Psoas muscle (tissue), 8 donors: ENCODE measurements around the gene PCDHGB6. TPM values are rescaled to one million over a fixed set of nuclear protein-coding genes. Genes with fewer than 3 reads are reported as not detected.
"Not testable (repeated sequence)": the region's sequence is repeated elsewhere in the genome, so short reads cannot be mapped to it uniquely, and the experiment has no call there.

ENCODE experiments used
- ATAC-seq, 4 donors: fragments of 200-7000 bp; cut with Tn5 transposase; one replicate each; pipeline ENCODE4 v1.9.1; 2020; ENCODE audit warnings: moderate library complexity in 3 of 4, mild to moderate bottlenecking in 2 of 4
- DNase-seq, 2 donors: peaks; one replicate each; pipeline ENCODE4 v3.0.0-alpha.2; 2020
- H3K27ac ChIP-seq: fragments of 200-600 bp; one replicate; pipeline ENCODE4 v1.8.0; 2022
- H3K27me3 ChIP-seq, 3 donors: fragments of 200-600 bp in 1 of 3; one replicate each; pipeline versions ENCODE4 v1.6.1 to v1.8.0; 2013 to 2022; ENCODE audit warnings: low read length in 2 of 3, mild to moderate bottlenecking in 2 of 3, moderate library complexity in 1 of 3; ENCODE audit not compliant: insufficient read depth in 3 of 3
- H3K36me3 ChIP-seq, 2 donors: fragments of 200-600 bp in 1 of 2; one replicate each; pipeline versions ENCODE4 v1.6.1 to v1.8.0; 2013 to 2022; ENCODE audit warnings: low read depth in 1 of 2, mild to moderate bottlenecking in 1 of 2, moderate library complexity in 1 of 2; ENCODE audit not compliant: insufficient read depth in 1 of 2
- H3K4me1 ChIP-seq: fragments of 200-600 bp; one replicate; pipeline ENCODE4 v1.8.0; 2022
- H3K4me3 ChIP-seq: fragments of 200-600 bp; one replicate; pipeline ENCODE4 v1.8.0; 2022; ENCODE audit warnings: mild to moderate bottlenecking
- H3K9me3 ChIP-seq: fragments of 200-600 bp; one replicate; pipeline ENCODE4 v1.8.0; 2022
- WGBS, 3 donors: extraction: QIAGEN DNeasy Blood & Tissue Kit; methylation state at CpG; one replicate each; pipeline versions ENCODE4 v1.1.6 to v1.1.7; 2013; 5-methylcytosine and 5-hydroxymethylcytosine counted together
- intact Hi-C, 2 donors: fragments of 100-400 bp; cut with DNase I; formaldehyde crosslinking; loops; one replicate each; pipeline versions ENCODE4 v1.11.0 to v1.14.2; 2022
- polyA plus RNA-seq, 3 donors: library from polyadenylated mRNA; stranded (reverse); fragments of 200-250 nt; gene quantifications; one replicate each; pipeline ENCODE4 v1.2.3, GENCODE V29; 2013
- total RNA-seq, 4 donors: library from RNA; stranded (reverse); fragmentation: NEBNext Ultra II Directional in 2 of 4; extraction: Animal tissue kit (Norgen Biotek cat#: 25700) in 2 of 4; gene quantifications; one replicate each; pipeline versions ENCODE4 v1.2.1 to v1.2.4, GENCODE V29; 2021 to 2023
- TF ChIP-seq, protein P1 (sequence below): fragments of 200-600 bp; IDR thresholded peaks from one replicate; pipeline ENCODE4 v1.8.0; 2022; ENCODE audit warnings: antibody characterized with exemption
- donor health status: healthy with polysubstance abuse.
- donor health status: DM: no; HTN: no; CAD: no; lungs with moderate emphysema.
- donor health status: Bipolar disorder and iron deficiency.
- donor health status: healthy.
- donor health status: DM: yes; HTN: yes; CAD: no.
- donor health status: DM: no; HTN: no; CAD: no.
- donor health status: DM: no; HTN: no; CAD: no.
- donor health status: DM: yes; HTN: yes; CAD: no.

PCDHGB6 gene
- total and polyA plus RNA-seq, 7 donors = 0.46 to 4.1 (median 2.0) TPM

DNA sequence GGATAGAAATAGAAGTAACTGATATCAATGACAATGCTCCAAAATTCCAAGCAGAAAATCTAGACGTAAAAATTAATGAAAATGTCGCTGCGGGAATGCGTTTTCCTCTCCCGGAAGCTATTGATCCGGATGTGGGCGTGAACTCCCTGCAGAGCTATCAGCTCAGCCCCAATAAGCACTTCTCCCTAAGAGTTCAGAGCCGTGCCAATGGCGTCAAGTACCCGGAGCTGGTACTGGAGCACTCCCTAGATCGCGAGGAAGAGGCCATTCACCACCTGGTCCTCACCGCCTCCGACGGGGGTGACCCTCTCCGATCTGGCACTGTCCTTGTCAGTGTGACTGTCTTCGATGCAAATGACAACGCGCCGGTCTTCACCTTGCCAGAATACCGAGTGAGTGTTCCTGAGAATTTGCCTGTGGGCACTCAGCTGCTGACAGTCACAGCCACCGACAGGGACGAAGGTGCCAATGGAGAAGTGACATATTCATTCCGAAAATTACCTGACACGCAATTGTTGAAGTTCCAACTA lies 5.8 kb downstream of the PCDHGB6 start:
- ATAC-seq (peak; percentile 18 to 29 (median 22)), DNase-seq (no peak)
- intact Hi-C loops = no loop called here
- H3K4me1 ChIP-seq = no peaks in the 10 kb centered on the region
- H3K9me3 ChIP-seq = peaks cover 7% of the 10 kb centered on the region
- H3K27ac ChIP-seq = no peak overlapping the region
- TF ChIP-seq, protein P1, sequence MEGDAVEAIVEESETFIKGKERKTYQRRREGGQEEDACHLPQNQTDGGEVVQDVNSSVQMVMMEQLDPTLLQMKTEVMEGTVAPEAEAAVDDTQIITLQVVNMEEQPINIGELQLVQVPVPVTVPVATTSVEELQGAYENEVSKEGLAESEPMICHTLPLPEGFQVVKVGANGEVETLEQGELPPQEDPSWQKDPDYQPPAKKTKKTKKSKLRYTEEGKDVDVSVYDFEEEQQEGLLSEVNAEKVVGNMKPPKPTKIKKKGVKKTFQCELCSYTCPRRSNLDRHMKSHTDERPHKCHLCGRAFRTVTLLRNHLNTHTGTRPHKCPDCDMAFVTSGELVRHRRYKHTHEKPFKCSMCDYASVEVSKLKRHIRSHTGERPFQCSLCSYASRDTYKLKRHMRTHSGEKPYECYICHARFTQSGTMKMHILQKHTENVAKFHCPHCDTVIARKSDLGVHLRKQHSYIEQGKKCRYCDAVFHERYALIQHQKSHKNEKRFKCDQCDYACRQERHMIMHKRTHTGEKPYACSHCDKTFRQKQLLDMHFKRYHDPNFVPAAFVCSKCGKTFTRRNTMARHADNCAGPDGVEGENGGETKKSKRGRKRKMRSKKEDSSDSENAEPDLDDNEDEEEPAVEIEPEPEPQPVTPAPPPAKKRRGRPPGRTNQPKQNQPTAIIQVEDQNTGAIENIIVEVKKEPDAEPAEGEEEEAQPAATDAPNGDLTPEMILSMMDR = no peak
- WGBS, 3 donors = 27 to 29% (median 29%) methylated on average over 25 of the region's 25 CpGs
- peaks cover 0 to 28% (median 0%) of the 10 kb centered on the region in 3 donors for H3K27me3 ChIP-seq
- peak overlapping the region; percentile 60 for H3K4me3 ChIP-seq
- no peaks in the 10 kb centered on the region for H3K36me3 ChIP-seq

DNA sequence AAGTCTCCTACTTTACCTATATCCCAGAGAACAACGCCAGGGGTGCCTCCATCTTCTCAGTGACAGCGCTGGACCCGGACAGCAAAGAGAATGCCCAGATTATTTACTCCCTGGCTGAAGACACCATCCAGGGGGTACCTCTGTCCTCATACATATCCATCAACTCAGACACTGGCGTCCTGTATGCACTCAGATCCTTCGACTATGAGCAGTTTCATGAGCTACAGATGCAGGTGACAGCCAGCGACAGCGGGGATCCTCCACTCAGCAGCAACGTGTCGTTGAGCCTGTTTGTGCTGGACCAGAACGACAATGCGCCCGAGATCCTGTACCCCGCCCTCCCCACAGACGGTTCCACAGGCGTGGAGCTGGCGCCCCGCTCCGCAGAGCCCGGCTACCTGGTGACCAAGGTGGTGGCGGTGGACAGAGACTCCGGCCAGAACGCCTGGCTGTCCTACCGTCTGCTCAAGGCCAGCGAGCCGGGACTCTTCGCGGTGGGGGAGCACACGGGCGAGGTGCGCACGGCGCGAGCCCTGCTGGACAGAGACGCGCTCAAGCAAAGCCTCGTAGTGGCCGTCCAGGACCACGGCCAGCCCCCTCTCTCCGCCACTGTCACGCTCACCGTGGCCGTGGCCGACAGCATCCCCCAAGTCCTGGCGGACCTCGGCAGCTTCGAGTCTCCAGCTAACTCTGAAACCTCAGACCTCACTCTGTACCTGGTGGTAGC lies 6.9 kb downstream of the PCDHGB6 start:
- H3K4me1 ChIP-seq, ATAC-seq, H3K9me3 ChIP-seq, H3K27ac ChIP-seq, H3K36me3 ChIP-seq, DNase-seq: not testable (repeated sequence)
- peaks cover 0 to 27% (median 3%) of the 10 kb centered on the region in 3 donors for H3K27me3 ChIP-seq
- intact Hi-C loops = loop anchor here (5.0 kb wide), 2 partner anchors 143 to 148 kb away; no protein-coding TSS in a partner anchor
- H3K4me3 ChIP-seq = peak overlapping the region; percentile 8
- 43 to 53% (median 47%) methylated on average over 38 to 46 of the region's 46 CpGs for WGBS, 3 donors

DNA sequence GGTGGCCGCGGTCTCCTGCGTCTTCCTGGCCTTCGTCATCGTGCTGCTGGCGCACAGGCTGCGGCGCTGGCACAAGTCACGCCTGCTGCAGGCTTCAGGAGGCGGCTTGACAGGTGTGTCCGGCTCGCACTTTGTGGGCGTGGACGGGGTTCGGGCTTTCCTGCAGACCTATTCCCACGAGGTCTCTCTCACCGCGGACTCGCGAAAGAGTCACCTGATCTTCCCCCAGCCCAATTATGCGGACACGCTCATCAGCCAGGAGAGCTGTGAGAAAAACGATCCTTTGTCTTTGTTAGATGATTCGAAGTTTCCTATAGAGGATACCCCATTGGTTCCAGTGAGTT lies 7.4 kb downstream of the PCDHGB6 start:
- H3K9me3 ChIP-seq, DNase-seq, H3K36me3 ChIP-seq, ATAC-seq, H3K4me1 ChIP-seq, H3K27ac ChIP-seq: not testable (repeated sequence)
- 31 to 44% (median 38%) methylated on average over 24 of the region's 24 CpGs for WGBS, 3 donors
- intact Hi-C loops = loop anchor here (5.0 kb wide), 2 partner anchors 142 to 147 kb away; no protein-coding TSS in a partner anchor
- Histone ChIP-seq H3K4me3 (peak overlapping the region; percentile 8), H3K27me3 (peaks cover 0 to 31% (median 4%) of the 10 kb centered on the region in 3 donors)

DNA sequence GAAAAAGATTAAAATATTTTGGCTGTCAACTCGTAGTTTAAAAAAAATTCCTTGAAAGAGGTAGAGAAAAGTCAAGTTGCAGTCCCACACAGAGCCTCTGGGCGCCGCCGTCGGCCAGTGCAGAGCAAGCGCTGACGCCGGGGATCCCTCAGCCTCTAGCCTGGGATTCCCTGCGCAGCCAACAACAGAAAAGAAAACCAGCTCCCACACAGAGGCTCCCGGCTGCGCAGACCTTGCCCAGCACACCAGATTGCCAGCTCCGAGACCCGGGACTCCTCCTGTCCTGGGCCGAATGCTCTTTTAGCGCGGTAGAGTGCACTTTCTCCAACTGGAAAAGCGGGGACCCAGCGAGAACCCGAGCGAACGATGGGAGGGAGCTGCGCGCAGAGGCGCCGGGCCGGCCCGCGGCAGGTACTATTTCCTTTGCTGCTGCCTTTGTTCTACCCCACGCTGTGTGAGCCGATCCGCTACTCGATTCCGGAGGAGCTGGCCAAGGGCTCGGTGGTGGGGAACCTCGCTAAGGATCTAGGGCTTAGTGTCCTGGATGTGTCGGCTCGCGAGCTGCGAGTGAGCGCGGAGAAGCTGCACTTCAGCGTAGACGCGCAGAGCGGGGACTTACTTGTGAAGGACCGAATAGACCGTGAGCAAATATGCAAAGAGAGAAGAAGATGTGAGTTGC lies 9.8 kb downstream of the PCDHGB6 start, which contains the start of gene PCDHGB7:
TSS of gene PCDHGB7 (plus strand) at position 184 of the 679 bp plus-strand sequence. CDS start at position 367, 183 bp downstream.
- not testable (repeated sequence) for H3K9me3 ChIP-seq, H3K36me3 ChIP-seq, H3K4me1 ChIP-seq
- TF ChIP-seq, protein P1 = peak; percentile 77
- peaks cover 0 to 41% (median 4%) of the 10 kb centered on the region in 3 donors for H3K27me3 ChIP-seq
- peak within 1 kb of the TSS; percentile 40 for H3K27ac ChIP-seq
- peak; percentile 85 to 88 (median 86) for ATAC-seq
- peak within 1 kb of the TSS; percentile 66 for H3K4me3 ChIP-seq
- intact Hi-C loops = loop anchor here (5.0 kb wide), 2 partner anchors 140 to 145 kb away; no protein-coding TSS in a partner anchor
- peak; percentile 80 to 86 for DNase-seq
- 9 to 14% (median 12%) methylated on average over 36 to 47 of the region's 47 CpGs for WGBS, 3 donors

DNA sequence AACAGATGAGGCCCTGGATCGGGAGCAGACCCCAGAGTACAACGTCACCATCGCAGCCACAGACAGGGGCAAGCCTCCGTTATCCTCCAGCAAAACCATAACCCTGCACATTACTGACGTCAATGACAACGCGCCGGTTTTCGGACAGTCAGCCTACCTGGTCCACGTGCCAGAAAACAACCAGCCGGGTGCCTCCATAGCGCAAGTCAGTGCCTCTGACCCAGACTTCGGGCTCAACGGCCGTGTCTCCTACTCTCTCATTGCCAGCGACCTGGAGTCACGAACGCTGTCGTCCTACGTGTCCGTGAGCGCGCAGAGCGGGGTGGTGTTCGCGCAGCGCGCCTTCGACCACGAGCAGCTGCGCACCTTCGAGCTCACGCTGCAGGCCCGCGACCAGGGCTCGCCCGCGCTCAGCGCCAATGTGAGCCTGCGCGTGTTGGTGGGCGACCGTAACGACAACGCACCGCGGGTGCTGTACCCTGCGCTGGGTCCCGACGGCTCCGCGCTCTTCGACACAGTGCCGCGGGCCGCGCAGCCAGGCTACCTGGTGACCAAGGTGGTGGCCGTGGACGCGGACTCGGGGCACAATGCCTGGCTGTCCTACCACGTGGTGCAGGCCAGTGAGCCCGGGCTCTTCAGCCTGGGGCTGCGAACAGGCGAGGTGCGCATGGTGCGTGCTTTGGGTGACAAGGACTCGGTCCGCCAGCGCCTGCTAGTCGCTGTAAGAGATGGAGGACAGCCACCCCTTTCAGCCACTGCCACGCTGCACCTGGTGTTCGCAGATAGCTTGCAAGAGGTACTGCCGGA lies 11.5 kb downstream of the PCDHGB6 start:
- Histone ChIP-seq H3K36me3 (no peaks in the 10 kb centered on the region), H3K27me3 (peaks cover 0 to 37% (median 6%) of the 10 kb centered on the region in 3 donors), H3K4me3 (peak overlapping the region; percentile 66), H3K27ac (no peak overlapping the region), H3K9me3 (peaks cover 9% of the 10 kb centered on the region), H3K4me1 (no peaks in the 10 kb centered on the region)
- TF ChIP-seq, protein P1 = no peak
- ATAC-seq = no peak
- WGBS, 3 donors = 43 to 49% (median 44%) methylated on average over 74 of the region's 74 CpGs
- DNase-seq = no peak
- intact Hi-C loops = loop anchor here (5.0 kb wide), 2 partner anchors 138 to 143 kb away; no protein-coding TSS in a partner anchor
